Sigmoid colon (tissue), 7 donors: Measurements from ENCODE around the gene GALR1. TPM values are rescaled to one million over a fixed set of nuclear protein-coding genes. Genes with fewer than 3 reads are reported as not detected.

Experiments used
- DNase-seq: peaks from one replicate; pipeline ENCODE4 v3.0.0-alpha.2; 2019
- H3K27ac ChIP-seq, 4 donors: fragments of 200-600 bp; sonication (generic); one replicate each; pipeline ENCODE4 v1.5.1; 2016 to 2019; ENCODE audit warnings: mild to moderate bottlenecking in 1 of 4
- H3K27me3 ChIP-seq, 3 donors: fragments of 200-600 bp; sonication (generic); one replicate each; pipeline ENCODE4 v1.5.1; 2019; ENCODE audit warnings: mild to moderate bottlenecking in 1 of 3
- H3K36me3 ChIP-seq, 4 donors: fragments of 200-600 bp; sonication (generic); one replicate each; pipeline ENCODE4 v1.5.1; 2016 to 2019
- H3K4me1 ChIP-seq, 4 donors: fragments of 200-600 bp; sonication (generic); one replicate each; pipeline ENCODE4 v1.5.1; 2017 to 2019
- H3K4me3 ChIP-seq, 4 donors: fragments of 200-600 bp; sonication (generic); one replicate each; pipeline ENCODE4 v1.5.1; 2017 to 2019; ENCODE audit warnings: mild to moderate bottlenecking in 2 of 4, moderate library complexity in 1 of 4
- H3K9me3 ChIP-seq, 4 donors: fragments of 200-600 bp in 3 of 4; sonication (generic) in 3 of 4; one replicate each; pipeline versions ENCODE4 v1.5.1 to v1.6.1; 2013 to 2019
- CTCF ChIP-seq, 4 experiments: fragments of 450-650 bp in 3 of 4; fragments of 200-600 bp in 1 of 4; IDR thresholded peaks; one replicate each; pipeline ENCODE4 v1.5.1; 2016 to 2019; ENCODE audit warnings: antibody characterized with exemption in 4 of 4, mild to moderate bottlenecking in 3 of 4, moderate library complexity in 2 of 4
- EP300 ChIP-seq, 4 donors: sonication (generic); formaldehyde crosslinking; IDR thresholded peaks; one replicate each; pipeline ENCODE4 v1.6.1; 2017; ENCODE audit warnings: antibody characterized with exemption in 4 of 4
- POLR2A ChIP-seq, 2 donors: fragments of 450-650 bp; IDR thresholded peaks; one replicate each; pipeline ENCODE4 v1.6.1; 2016; ENCODE audit warnings: antibody characterized with exemption in 2 of 2, mild to moderate bottlenecking in 2 of 2, moderate library complexity in 2 of 2
- POLR2AphosphoS5 ChIP-seq, 4 donors: sonication (generic); formaldehyde crosslinking; IDR thresholded peaks; one replicate each; pipeline ENCODE4 v1.6.1; 2017; ENCODE audit warnings: antibody characterized with exemption in 4 of 4
- WGBS, 2 donors: extraction: QIAGEN DNeasy Blood & Tissue Kit; methylation state at CpG; one replicate each; pipeline ENCODE4 v1.1.7; 2013; 5-methylcytosine and 5-hydroxymethylcytosine counted together
- intact Hi-C: fragments of 100-400 bp; cut with DNase I; formaldehyde crosslinking; loops from one replicate; pipeline ENCODE4 v1.15.1; 2023
- polyA plus RNA-seq, 3 donors: library from polyadenylated mRNA; stranded (reverse); fragments of 200-250 nt; gene quantifications; one replicate each; pipeline ENCODE4 v1.2.3, GENCODE V29; 2013
- total RNA-seq, 4 donors: library from RNA; depleted of rRNA; stranded (reverse); fragments of >200 nt; gene quantifications; one replicate each; pipeline ENCODE4 v1.1.0, GENCODE V29; 2016
- donor health status: healthy with polysubstance abuse.
- donor health status: Bipolar disorder and iron deficiency.
- donor health status: healthy.

The GALR1 gene
- total and polyA plus RNA-seq, 7 donors = 0.16 to 0.71 (median 0.33) TPM; not detected in 2

- 92 to 93% methylated on average over 6 of the region's 6 CpGs for WGBS, 2 donors
- TF ChIP-seq EP300 (IDR thresholded peaks at IDR 0.05) = no peak
- no peak for TF ChIP-seq CTCF (IDR thresholded peaks at IDR 0.05)
- TF ChIP-seq POLR2AphosphoS5 (IDR thresholded peaks at IDR 0.05) = no peak
- no peak for TF ChIP-seq POLR2A (IDR thresholded peaks at IDR 0.05)
- no peak for DNase-seq
- Histone ChIP-seq H3K27me3 (no peaks in the 10 kb centered on the region), H3K36me3 (no peaks in the 10 kb centered on the region), H3K4me3 (no peak overlapping the region), H3K9me3 (no peaks in the 10 kb centered on the region), H3K27ac (no peak overlapping the region), H3K4me1 (no peaks in the 10 kb centered on the region)
- intact Hi-C loops = no loop called here
Observed at GRCh38 chr18:77314511-77314910, 64.9 kb downstream of the GALR1 start.

- no peaks in the 10 kb centered on the region for H3K27me3 ChIP-seq
- no peaks in the 10 kb centered on the region for H3K9me3 ChIP-seq
- 60 to 85% methylated on average over 10 of the region's 10 CpGs for WGBS, 2 donors
- no peak overlapping the region for H3K4me3 ChIP-seq
- TF ChIP-seq POLR2AphosphoS5 (IDR thresholded peaks at IDR 0.05) (no peak), POLR2A (IDR thresholded peaks at IDR 0.05) (no peak), EP300 (IDR thresholded peaks at IDR 0.05) (no peak), CTCF (IDR thresholded peaks at IDR 0.05) (no peak)
- no peaks in the 10 kb centered on the region for H3K4me1 ChIP-seq
- H3K27ac ChIP-seq = no peak overlapping the region
- no peaks in the 10 kb centered on the region for H3K36me3 ChIP-seq
- DNase-seq = no peak
- intact Hi-C loops = no loop called here
Observed at GRCh38 chr18:77314952-77315351, 65.3 kb downstream of the GALR1 start.

GRCh38 chr18:77316008-77316407 is 66.4 kb downstream of the GALR1 start:
- no peaks in the 10 kb centered on the region for H3K9me3 ChIP-seq
- no peak for TF ChIP-seq POLR2A (IDR thresholded peaks at IDR 0.05)
- TF ChIP-seq CTCF (IDR thresholded peaks at IDR 0.05) = no peak
- DNase-seq = no peak
- no peak overlapping the region for H3K27ac ChIP-seq
- no peaks in the 10 kb centered on the region for H3K27me3 ChIP-seq
- H3K4me3 ChIP-seq = no peak overlapping the region
- peaks cover 0 to 3% (median 2%) of the 10 kb centered on the region in 4 donors for H3K4me1 ChIP-seq
- intact Hi-C loops = no loop called here
- WGBS, 2 donors = 82 to 83% methylated on average over 3 of the region's 3 CpGs
- no peaks in the 10 kb centered on the region for H3K36me3 ChIP-seq

- Histone ChIP-seq H3K27ac (no peak overlapping the region), H3K4me3 (no peak overlapping the region), H3K36me3 (no peaks in the 10 kb centered on the region), H3K4me1 (peaks cover 0 to 6% (median 2%) of the 10 kb centered on the region in 4 donors), H3K9me3 (no peaks in the 10 kb centered on the region), H3K27me3 (no peaks in the 10 kb centered on the region)
- DNase-seq = no peak
- intact Hi-C loops = no loop called here
- 90% methylated on average over 4 of the region's 4 CpGs for WGBS, 2 donors
- TF ChIP-seq POLR2A (IDR thresholded peaks at IDR 0.05) (no peak), CTCF (IDR thresholded peaks at IDR 0.05) (no peak), POLR2AphosphoS5 (IDR thresholded peaks at IDR 0.05) (no peak), EP300 (IDR thresholded peaks at IDR 0.05) (no peak)
Observed at GRCh38 chr18:77316641-77317040, 67.0 kb downstream of the GALR1 start.

- DNase-seq = no peak
- H3K27ac ChIP-seq = no peak overlapping the region
- 57 to 82% methylated on average over 5 of the region's 5 CpGs for WGBS, 2 donors
- no peaks in the 10 kb centered on the region for H3K27me3 ChIP-seq
- no peak overlapping the region for H3K4me3 ChIP-seq
- no peaks in the 10 kb centered on the region for H3K36me3 ChIP-seq
- TF ChIP-seq POLR2AphosphoS5 (IDR thresholded peaks at IDR 0.05) (peak in 1 of 4 donors; percentile 20), CTCF (IDR thresholded peaks at IDR 0.05) (no peak)
- intact Hi-C loops = no loop called here
- H3K9me3 ChIP-seq = no peaks in the 10 kb centered on the region
- H3K4me1 ChIP-seq = peaks cover 0 to 13% (median 3%) of the 10 kb centered on the region in 4 donors
Observed at GRCh38 chr18:77320971-77321559, 71.4 kb downstream of the GALR1 start.
